Measurements from ENCODE around the gene MTA3.
"Not testable (repeated sequence)": the region's sequence is repeated elsewhere in the genome, so short reads cannot be mapped to it uniquely, and the experiment has no call there.

Gene MTA3

DNA sequence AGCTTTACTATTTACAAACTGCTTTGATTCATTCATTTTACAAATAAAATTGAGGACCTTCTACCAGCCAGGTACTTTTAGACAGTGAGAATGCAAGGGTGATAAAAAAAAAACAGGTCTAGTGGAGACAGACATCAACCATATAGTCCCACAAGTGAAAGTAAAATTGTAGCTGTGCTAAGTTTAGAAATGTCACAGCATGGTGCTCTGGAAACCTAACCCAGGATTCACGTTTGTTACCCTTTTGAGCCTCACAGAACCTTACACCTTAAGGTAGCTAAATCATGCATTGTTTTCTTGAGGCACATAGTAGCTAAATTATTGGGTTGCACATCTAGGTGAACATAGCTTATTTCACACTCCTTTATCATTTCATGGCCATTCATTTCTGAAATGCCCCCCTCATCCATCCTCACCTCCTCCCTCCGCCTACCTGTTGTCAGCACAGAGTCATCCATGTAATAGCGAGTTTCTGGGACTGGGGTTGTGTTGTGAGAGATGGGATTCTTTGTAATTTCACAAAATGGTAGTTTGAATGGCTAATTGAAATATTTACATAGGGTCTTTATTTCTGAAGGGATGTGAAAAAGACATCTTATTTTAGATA, 7.1 kb downstream of the MTA3 start:
- no peak for TF ChIP-seq MYC (IDR thresholded peaks at IDR 0.05; ENCODE audit: low read depth, low read length)
- TF ChIP-seq, protein P1, sequence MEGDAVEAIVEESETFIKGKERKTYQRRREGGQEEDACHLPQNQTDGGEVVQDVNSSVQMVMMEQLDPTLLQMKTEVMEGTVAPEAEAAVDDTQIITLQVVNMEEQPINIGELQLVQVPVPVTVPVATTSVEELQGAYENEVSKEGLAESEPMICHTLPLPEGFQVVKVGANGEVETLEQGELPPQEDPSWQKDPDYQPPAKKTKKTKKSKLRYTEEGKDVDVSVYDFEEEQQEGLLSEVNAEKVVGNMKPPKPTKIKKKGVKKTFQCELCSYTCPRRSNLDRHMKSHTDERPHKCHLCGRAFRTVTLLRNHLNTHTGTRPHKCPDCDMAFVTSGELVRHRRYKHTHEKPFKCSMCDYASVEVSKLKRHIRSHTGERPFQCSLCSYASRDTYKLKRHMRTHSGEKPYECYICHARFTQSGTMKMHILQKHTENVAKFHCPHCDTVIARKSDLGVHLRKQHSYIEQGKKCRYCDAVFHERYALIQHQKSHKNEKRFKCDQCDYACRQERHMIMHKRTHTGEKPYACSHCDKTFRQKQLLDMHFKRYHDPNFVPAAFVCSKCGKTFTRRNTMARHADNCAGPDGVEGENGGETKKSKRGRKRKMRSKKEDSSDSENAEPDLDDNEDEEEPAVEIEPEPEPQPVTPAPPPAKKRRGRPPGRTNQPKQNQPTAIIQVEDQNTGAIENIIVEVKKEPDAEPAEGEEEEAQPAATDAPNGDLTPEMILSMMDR (IDR thresholded peaks at IDR 0.05; ENCODE audit: low read depth, low read length), result no peak
- TF ChIP-seq POLR2A (IDR thresholded peaks at IDR 0.05; ENCODE audit: extremely low read depth, insufficient read length), result no peak
- TF ChIP-seq, protein P2, sequence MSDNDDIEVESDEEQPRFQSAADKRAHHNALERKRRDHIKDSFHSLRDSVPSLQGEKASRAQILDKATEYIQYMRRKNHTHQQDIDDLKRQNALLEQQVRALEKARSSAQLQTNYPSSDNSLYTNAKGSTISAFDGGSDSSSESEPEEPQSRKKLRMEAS (IDR thresholded peaks at IDR 0.05; ENCODE audit: low read depth, low read length), result no peak
- no peak for DNase-seq (ENCODE audit: low read depth)
- no peak overlapping the region for H3K4me3 ChIP-seq (ENCODE audit: low read depth, low read length)

DNA sequence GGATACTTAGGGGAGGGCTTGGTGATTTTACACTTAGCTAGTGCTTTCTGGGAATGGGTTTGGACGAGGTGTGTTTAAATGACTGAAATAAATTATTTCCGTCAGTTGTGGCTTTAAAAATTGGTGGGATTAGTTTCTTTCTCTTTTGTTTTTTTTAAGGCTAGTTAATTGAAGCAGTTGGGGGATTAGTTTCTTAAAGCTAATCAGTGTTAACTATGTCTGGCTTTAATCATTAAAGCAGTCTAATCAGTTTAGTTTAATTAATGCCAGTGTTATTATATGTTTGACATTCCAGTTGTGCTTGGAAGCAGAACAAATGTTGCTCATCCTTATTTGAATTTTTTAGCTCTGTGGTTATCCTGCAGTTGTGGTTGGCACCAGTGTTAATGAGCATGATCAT, 10.2 kb downstream of the MTA3 start:
- no peak for DNase-seq (ENCODE audit: low read depth)
- TF ChIP-seq, protein P2 (IDR thresholded peaks at IDR 0.05; ENCODE audit: low read depth, low read length), result no peak
- TF ChIP-seq POLR2A (IDR thresholded peaks at IDR 0.05; ENCODE audit: extremely low read depth, insufficient read length) (no peak), MYC (IDR thresholded peaks at IDR 0.05; ENCODE audit: low read depth, low read length) (no peak)
- TF ChIP-seq, protein P1 (IDR thresholded peaks at IDR 0.05; ENCODE audit: low read depth, low read length), result no peak
- H3K4me3 ChIP-seq (ENCODE audit: low read depth, low read length), result no peak overlapping the region

DNA sequence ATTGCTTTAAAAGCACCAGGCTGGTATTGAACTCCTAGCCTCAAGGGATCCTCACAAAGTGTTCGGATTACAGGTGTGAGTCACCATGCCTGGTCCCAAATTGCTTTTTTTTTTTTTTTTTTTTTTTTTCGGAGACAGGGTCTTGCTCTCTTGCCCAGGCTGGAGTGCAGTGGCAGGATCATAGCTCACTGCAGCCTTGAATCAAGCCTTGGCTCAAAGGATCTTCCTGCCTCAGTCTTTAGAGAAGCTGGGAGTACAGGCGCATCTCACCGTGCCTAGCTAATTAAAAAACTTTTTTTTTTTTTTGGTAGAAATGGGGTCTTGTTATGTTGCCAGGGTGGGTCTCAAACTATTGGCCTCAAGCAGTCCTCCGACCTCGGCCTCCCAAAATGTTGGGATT, 12.8 kb downstream of the MTA3 start:
- TF ChIP-seq MYC (IDR thresholded peaks at IDR 0.05; ENCODE audit: low read depth, low read length) (no peak), POLR2A (IDR thresholded peaks at IDR 0.05; ENCODE audit: extremely low read depth, insufficient read length) (no peak)
- TF ChIP-seq, protein P2 (IDR thresholded peaks at IDR 0.05; ENCODE audit: low read depth, low read length), result no peak
- TF ChIP-seq, protein P1 (IDR thresholded peaks at IDR 0.05; ENCODE audit: low read depth, low read length), result no peak
- no peak overlapping the region for H3K4me3 ChIP-seq (ENCODE audit: low read depth, low read length)

DNA sequence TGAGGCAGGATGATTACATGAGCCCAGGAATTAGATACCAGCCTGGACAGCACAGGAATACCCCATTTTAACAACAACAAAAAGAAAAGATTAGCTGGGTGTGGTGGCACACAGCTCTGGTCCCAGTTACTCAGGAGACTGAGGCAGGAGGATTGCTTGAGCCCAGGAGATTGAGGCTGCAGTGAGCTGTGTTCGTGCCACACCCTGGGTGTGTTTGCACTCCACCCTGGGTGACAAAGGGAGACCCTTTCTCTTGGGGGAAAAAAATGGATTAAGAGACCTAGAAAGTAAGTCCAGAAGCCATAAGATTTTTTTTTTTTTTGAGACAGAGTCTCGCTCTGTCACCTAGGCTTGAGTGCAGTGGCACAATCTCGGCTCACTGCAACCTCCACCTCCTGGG, 16.2 kb downstream of the MTA3 start:
- not testable (repeated sequence) for H3K4me3 ChIP-seq (ENCODE audit: low read depth, low read length); DNase-seq (ENCODE audit: low read depth)

More for the DNA sequence above, 12.8 kb downstream of the MTA3 start:
- DNase-seq (ENCODE audit: low read depth), result no peak

DNA sequence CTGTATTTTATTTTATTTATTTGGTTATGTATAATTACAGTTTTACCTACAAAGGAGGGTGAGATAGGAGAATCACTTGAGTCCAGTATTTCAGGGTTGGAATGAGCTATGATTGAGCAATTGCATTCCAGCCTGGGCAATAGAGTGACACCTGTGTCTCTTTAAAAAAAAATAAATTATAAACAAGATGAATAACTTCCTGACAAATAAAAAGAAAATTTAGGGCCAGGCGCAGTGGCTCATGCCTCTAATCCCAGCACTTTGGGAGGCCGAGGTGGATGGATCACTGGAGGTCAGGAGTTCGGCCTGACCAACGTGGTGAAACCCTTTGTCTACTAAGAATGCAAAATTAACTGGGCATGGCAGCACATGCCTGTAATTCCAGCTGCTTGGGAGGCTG, 17.3 kb downstream of the MTA3 start:
- TF ChIP-seq, protein P1 (IDR thresholded peaks at IDR 0.05; ENCODE audit: low read depth, low read length), result no peak
- no peak for TF ChIP-seq POLR2A (IDR thresholded peaks at IDR 0.05; ENCODE audit: extremely low read depth, insufficient read length)
- TF ChIP-seq, protein P2 (IDR thresholded peaks at IDR 0.05; ENCODE audit: low read depth, low read length), result no peak
- no peak for TF ChIP-seq MYC (IDR thresholded peaks at IDR 0.05; ENCODE audit: low read depth, low read length)
- H3K4me3 ChIP-seq (ENCODE audit: low read depth, low read length), result no peak overlapping the region
- no peak for DNase-seq (ENCODE audit: low read depth)

DNA sequence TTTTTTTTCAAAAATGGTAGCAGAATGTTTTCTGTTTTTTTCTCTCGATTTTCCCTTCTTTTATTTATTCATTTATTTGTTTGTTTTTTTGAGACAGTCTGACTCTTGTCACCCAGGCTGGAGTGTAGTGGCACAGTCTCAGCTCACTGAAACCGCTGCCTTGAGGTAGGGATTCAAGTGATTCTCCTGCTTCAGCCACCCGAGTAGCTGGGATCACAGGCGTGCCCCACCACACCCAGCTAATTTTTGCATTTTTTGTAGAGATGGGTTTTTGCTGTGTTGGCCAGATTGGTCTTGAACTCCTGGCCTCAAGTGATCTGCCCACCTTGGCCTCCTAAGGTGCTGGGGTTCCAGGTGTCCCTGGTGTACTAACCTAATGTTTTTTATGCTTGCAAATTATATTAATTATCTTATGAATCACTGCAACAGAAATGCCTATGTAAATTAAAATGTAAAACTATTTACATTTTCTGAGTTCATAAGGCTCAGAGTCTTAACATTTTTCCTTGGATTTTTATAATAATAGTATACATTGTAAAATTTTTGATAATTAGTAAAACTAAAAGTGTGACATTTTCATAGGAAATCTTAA, 19.2 kb downstream of the MTA3 start:
- no peak for DNase-seq (ENCODE audit: low read depth)
- TF ChIP-seq, protein P2 (IDR thresholded peaks at IDR 0.05; ENCODE audit: low read depth, low read length), result no peak
- TF ChIP-seq MYC (IDR thresholded peaks at IDR 0.05; ENCODE audit: low read depth, low read length) (no peak), POLR2A (IDR thresholded peaks at IDR 0.05; ENCODE audit: extremely low read depth, insufficient read length) (no peak)
- TF ChIP-seq, protein P1 (IDR thresholded peaks at IDR 0.05; ENCODE audit: low read depth, low read length), result no peak

More for the DNA sequence above, 19.2 kb downstream of the MTA3 start:
- H3K4me3 ChIP-seq (ENCODE audit: low read depth, low read length), result no peak overlapping the region

All from NB4 (cell line).